Activated CD4-positive, alpha-beta T cell treated with anti-CD3 and anti-CD28 coated beads, Interleukin-2, amount 10 ng/mL, durations not matched to agents 7 days and 5 days (primary cell): ENCODE data around the gene CEMIP. TPM values are rescaled to one million over a fixed set of nuclear protein-coding genes. Genes with fewer than 3 reads are reported as not detected.

Experiments
- CTCF ChIA-PET: fragments of 350-600 bp; sonication (Branson Sonifier 250); formaldehyde crosslinking; loops from one replicate; lab custom pipeline; 2021; ENCODE audit warnings: antibody characterized with exemption; lab: Charles Lee
- POLR2A ChIA-PET: fragments of 350-600 bp; sonication (Branson Sonifier 250); formaldehyde crosslinking; loops from one replicate; lab custom pipeline; 2021; ENCODE audit warnings: antibody characterized with exemption; lab: Charles Lee
- DNase-seq: peaks from one replicate; pipeline ENCODE4 v3.0.0-alpha.2; 2020
- H3K27ac Mint-ChIP-seq: one replicate; pipeline ENCODE4 v1.8.0; 2021; ENCODE audit warnings: mild to moderate bottlenecking, moderate library complexity, mixed read lengths
- H3K27me3 Mint-ChIP-seq: one replicate; pipeline ENCODE4 v1.8.0; 2021; ENCODE audit warnings: mixed read lengths
- H3K36me3 Mint-ChIP-seq: one replicate; pipeline ENCODE4 v1.8.0; 2021; ENCODE audit warnings: low read depth, mixed read lengths
- H3K4me1 Mint-ChIP-seq: one replicate; pipeline ENCODE4 v1.8.0; 2021; ENCODE audit warnings: mixed read lengths
- H3K4me3 Mint-ChIP-seq: one replicate; pipeline ENCODE4 v1.8.0; 2021; ENCODE audit warnings: mild to moderate bottlenecking, moderate library complexity, mixed read lengths
- H3K9me3 Mint-ChIP-seq: one replicate; pipeline ENCODE4 v1.8.0; 2021; ENCODE audit warnings: mixed read lengths
- total RNA-seq, 2 experiments: library from RNA; stranded (reverse); gene quantifications; one replicate each; pipeline ENCODE4 v1.2.3, GENCODE V29; 2021

CEMIP gene
- total RNA-seq, 2 experiments from 2014 or later: not detected

- Mint-ChIP-seq H3K27ac (no peak overlapping the region), H3K36me3 (no peaks in the 10 kb centered on the region), H3K9me3 (no peaks in the 10 kb centered on the region), H3K27me3 (peaks cover 29% of the 10 kb centered on the region), H3K4me1 (peaks cover 4% of the 10 kb centered on the region), H3K4me3 (no peak overlapping the region)
- DNase-seq: no peak
- POLR2A ChIA-PET: no interaction called here
- CTCF ChIA-PET: no interaction called here
Observed at GRCh38 chr15:80791004-80791403, 11.8 kb downstream of the CEMIP start.

GRCh38 chr15:80796407-80796806 is 17.2 kb downstream of the CEMIP start:
- POLR2A ChIA-PET: no interaction called here
- no peak for DNase-seq
- Mint-ChIP-seq H3K27ac (no peak overlapping the region), H3K27me3 (peaks cover 26% of the 10 kb centered on the region), H3K4me3 (no peak overlapping the region), H3K4me1 (no peaks in the 10 kb centered on the region), H3K9me3 (no peaks in the 10 kb centered on the region), H3K36me3 (no peaks in the 10 kb centered on the region)
- CTCF ChIA-PET: interaction anchor here (0.5 kb wide), 1 partner anchor 159 kb away, joined by 3 read pairs; no protein-coding TSS in a partner anchor

- H3K36me3 Mint-ChIP-seq: peaks cover 2% of the 10 kb centered on the region
- no peak overlapping the region for H3K4me3 Mint-ChIP-seq
- no peak for DNase-seq
- CTCF ChIA-PET: no interaction called here
- H3K4me1 Mint-ChIP-seq: peaks cover 8% of the 10 kb centered on the region
- H3K27ac Mint-ChIP-seq: no peak overlapping the region
- peaks cover 19% of the 10 kb centered on the region for H3K27me3 Mint-ChIP-seq
- H3K9me3 Mint-ChIP-seq: peaks cover 4% of the 10 kb centered on the region
- POLR2A ChIA-PET: no interaction called here
Observed at GRCh38 chr15:80798911-80799310, 19.7 kb downstream of the CEMIP start.

GRCh38 chr15:80800067-80800466 is 20.9 kb downstream of the CEMIP start:
- no peak for DNase-seq
- Mint-ChIP-seq H3K9me3 (peaks cover 8% of the 10 kb centered on the region), H3K27me3 (peaks cover 10% of the 10 kb centered on the region), H3K4me1 (peaks cover 20% of the 10 kb centered on the region), H3K36me3 (peaks cover 3% of the 10 kb centered on the region), H3K4me3 (no peak overlapping the region), H3K27ac (no peak overlapping the region)
- POLR2A ChIA-PET: no interaction called here
- CTCF ChIA-PET: interaction anchor here (0.6 to 1.3 kb wide), 2 partner anchors 24 to 685 kb away, joined by 3 read pairs; no protein-coding TSS in a partner anchor

GRCh38 chr15:80801891-80802680 is 22.9 kb downstream of the CEMIP start:
- CTCF ChIA-PET: interaction anchor here (0.6 kb wide), 1 partner anchor 11 kb away, joined by 4 read pairs; no protein-coding TSS in a partner anchor
- no peak for DNase-seq
- H3K4me3 Mint-ChIP-seq: no peak overlapping the region
- peaks cover 3% of the 10 kb centered on the region for H3K36me3 Mint-ChIP-seq
- POLR2A ChIA-PET: no interaction called here
- H3K9me3 Mint-ChIP-seq: peaks cover 8% of the 10 kb centered on the region
- H3K27me3 Mint-ChIP-seq: peaks cover 2% of the 10 kb centered on the region
- no peak overlapping the region for H3K27ac Mint-ChIP-seq
- peaks cover 28% of the 10 kb centered on the region for H3K4me1 Mint-ChIP-seq

- peak; percentile 39 for DNase-seq
- H3K9me3 Mint-ChIP-seq: peaks cover 8% of the 10 kb centered on the region
- peaks cover 3% of the 10 kb centered on the region for H3K36me3 Mint-ChIP-seq
- no peak overlapping the region for H3K27ac Mint-ChIP-seq
- peaks cover 32% of the 10 kb centered on the region for H3K4me1 Mint-ChIP-seq
- H3K27me3 Mint-ChIP-seq: peaks cover 2% of the 10 kb centered on the region
- H3K4me3 Mint-ChIP-seq: no peak overlapping the region
- ChIA-PET POLR2A (interaction anchor here (0.5 kb wide), 1 partner anchor 183 kb away, joined by 3 read pairs; no protein-coding TSS in a partner anchor), CTCF (interaction anchor here (1.2 to 1.4 kb wide), 2 partner anchors 9 to 10 kb away, joined by 3 to 4 read pairs; no protein-coding TSS in a partner anchor)
Observed at GRCh38 chr15:80803580-80804525, 24.7 kb downstream of the CEMIP start.

- POLR2A ChIA-PET: no interaction called here
- H3K27me3 Mint-ChIP-seq: peaks cover 2% of the 10 kb centered on the region
- peak; percentile 13 for DNase-seq
- H3K9me3 Mint-ChIP-seq: peaks cover 8% of the 10 kb centered on the region
- no peak overlapping the region for H3K4me3 Mint-ChIP-seq
- H3K27ac Mint-ChIP-seq: peak overlapping the region; percentile 70
- peaks cover 32% of the 10 kb centered on the region for H3K4me1 Mint-ChIP-seq
- CTCF ChIA-PET: no interaction called here
- peaks cover 3% of the 10 kb centered on the region for H3K36me3 Mint-ChIP-seq
Observed at GRCh38 chr15:80804970-80805495, 25.9 kb downstream of the CEMIP start.

GRCh38 chr15:80811781-80812315 is 32.7 kb downstream of the CEMIP start:
- H3K9me3 Mint-ChIP-seq: no peaks in the 10 kb centered on the region
- no peak for DNase-seq
- no peaks in the 10 kb centered on the region for H3K36me3 Mint-ChIP-seq
- H3K27ac Mint-ChIP-seq: no peak overlapping the region
- peaks cover 5% of the 10 kb centered on the region for H3K4me1 Mint-ChIP-seq
- H3K27me3 Mint-ChIP-seq: peaks cover 2% of the 10 kb centered on the region
- H3K4me3 Mint-ChIP-seq: no peak overlapping the region
- ChIA-PET CTCF (no interaction called here), POLR2A (no interaction called here)

- Mint-ChIP-seq H3K27me3 (peaks cover 2% of the 10 kb centered on the region), H3K27ac (no peak overlapping the region), H3K4me1 (no peaks in the 10 kb centered on the region), H3K36me3 (no peaks in the 10 kb centered on the region), H3K4me3 (no peak overlapping the region), H3K9me3 (no peaks in the 10 kb centered on the region)
- ChIA-PET POLR2A (no interaction called here), CTCF (no interaction called here)
- no peak for DNase-seq
Observed at GRCh38 chr15:80815106-80815505, 35.9 kb downstream of the CEMIP start.

- Mint-ChIP-seq H3K4me1 (no peaks in the 10 kb centered on the region), H3K9me3 (peaks cover 2% of the 10 kb centered on the region), H3K4me3 (no peak overlapping the region), H3K27me3 (peaks cover 5% of the 10 kb centered on the region), H3K36me3 (no peaks in the 10 kb centered on the region), H3K27ac (no peak overlapping the region)
- POLR2A ChIA-PET: no interaction called here
- no peak for DNase-seq
- CTCF ChIA-PET: no interaction called here
Observed at GRCh38 chr15:80816049-80816653, 37.0 kb downstream of the CEMIP start.

- DNase-seq: no peak
- H3K9me3 Mint-ChIP-seq: peaks cover 2% of the 10 kb centered on the region
- H3K36me3 Mint-ChIP-seq: no peaks in the 10 kb centered on the region
- H3K4me1 Mint-ChIP-seq: no peaks in the 10 kb centered on the region
- peaks cover 7% of the 10 kb centered on the region for H3K27me3 Mint-ChIP-seq
- CTCF ChIA-PET: no interaction called here
- POLR2A ChIA-PET: no interaction called here
- no peak overlapping the region for H3K27ac Mint-ChIP-seq
- no peak overlapping the region for H3K4me3 Mint-ChIP-seq
Observed at GRCh38 chr15:80816936-80817335, 37.8 kb downstream of the CEMIP start.

- H3K4me3 Mint-ChIP-seq: no peak overlapping the region
- ChIA-PET CTCF (interaction anchor here (0.7 to 1.4 kb wide), 2 partner anchors 15 to 25 kb away, joined by 3 read pairs; no protein-coding TSS in a partner anchor), POLR2A (no interaction called here)
- no peak overlapping the region for H3K27ac Mint-ChIP-seq
- H3K9me3 Mint-ChIP-seq: peaks cover 4% of the 10 kb centered on the region
- peaks cover 7% of the 10 kb centered on the region for H3K27me3 Mint-ChIP-seq
- H3K36me3 Mint-ChIP-seq: no peaks in the 10 kb centered on the region
- no peaks in the 10 kb centered on the region for H3K4me1 Mint-ChIP-seq
- DNase-seq: no peak
Observed at GRCh38 chr15:80817901-80818300, 38.7 kb downstream of the CEMIP start.
